PC-9 (cell line): ENCODE data around the gene IVD. TPM values are rescaled to one million over a fixed set of nuclear protein-coding genes. Genes with fewer than 3 reads are reported as not detected.

Experiments
- BruUV-seq: library from RNA; stranded (reverse); fragments of 400-500 nt; replicated peaks from 2 replicates; lab custom pipeline; 2021; lab: Mats Ljungman, UMichigan
- CTCF ChIA-PET: fragments of 300-600 bp; sonication (Branson Sonifier 250); formaldehyde crosslinking; loops from one replicate; lab custom pipeline; 2022; ENCODE audit warnings: antibody characterized with exemption; lab: Charles Lee
- POLR2A ChIA-PET: fragments of 300-600 bp; sonication (Branson Sonifier 250); formaldehyde crosslinking; loops from one replicate; lab custom pipeline; 2022; ENCODE audit warnings: antibody characterized with exemption; ENCODE audit not compliant: unreplicated experiment; lab: Charles Lee
- DNase-seq, 2 experiments: peaks; one replicate each; pipeline versions ENCODE4 v3.0.0 to v3.0.0-alpha.2; 2015 to 2022; ENCODE audit warnings: mixed read lengths in 1 of 2
- H2AFZ ChIP-seq: fragments of 200-600 bp; sonication (generic); 2 replicates; pipeline ENCODE4 v1.8.1; 2017; ENCODE audit warnings: antibody characterized with exemption
- H3F3A ChIP-seq: fragments of 200-600 bp; sonication (generic); 2 replicates; pipeline ENCODE4 v1.8.1; 2017; ENCODE audit warnings: antibody characterized with exemption, mild to moderate bottlenecking, low read depth; ENCODE audit not compliant: insufficient read depth
- H3K27ac ChIP-seq: fragments of 200-600 bp; sonication (generic); 2 replicates; pipeline ENCODE4 v1.6.1; 2016; ENCODE audit warnings: mixed run types
- H3K27me3 ChIP-seq: fragments of 200-600 bp; sonication (generic); 2 replicates; pipeline ENCODE4 v1.6.1; 2016; ENCODE audit warnings: low read depth, mixed run types; ENCODE audit not compliant: insufficient read depth
- H3K36me3 ChIP-seq: fragments of 200-600 bp; sonication (generic); 2 replicates; pipeline ENCODE4 v1.6.1; 2016; ENCODE audit warnings: low read depth, mixed run types
- H3K4me1 ChIP-seq: fragments of 200-600 bp; sonication (generic); replicated peaks from 2 replicates; pipeline ENCODE4 v1.6.1; 2016; ENCODE audit warnings: mixed run types; ENCODE audit not compliant: insufficient read depth
- H3K4me2 ChIP-seq: fragments of 200-600 bp; sonication (generic); 2 replicates; pipeline ENCODE4 v1.6.1; 2017; ENCODE audit warnings: mixed run types
- H3K4me3 ChIP-seq: fragments of 200-600 bp; sonication (generic); 2 replicates; pipeline ENCODE4 v1.6.1; 2016; ENCODE audit warnings: mixed run types
- H3K79me2 ChIP-seq: fragments of 200-600 bp; sonication (generic); 2 replicates; pipeline ENCODE4 v1.6.1; 2017; ENCODE audit warnings: low read depth, mixed run types
- H3K9me2 ChIP-seq: fragments of 200-600 bp; sonication (generic); 2 replicates; pipeline ENCODE4 v1.8.1; 2017; ENCODE audit warnings: mild to moderate bottlenecking; ENCODE audit not compliant: insufficient read depth
- H3K9me3 ChIP-seq: fragments of 200-600 bp; sonication (generic); 2 replicates; pipeline ENCODE4 v1.8.1; 2016; ENCODE audit warnings: low read depth; ENCODE audit not compliant: insufficient read depth
- H4K20me1 ChIP-seq: fragments of 200-600 bp; sonication (generic); 2 replicates; pipeline ENCODE4 v1.8.1; 2017; ENCODE audit not compliant: insufficient read depth
- EZH2 ChIP-seq: fragments of 200-600 bp; sonication (generic); IDR thresholded peaks from 2 replicates; pipeline ENCODE4 v1.8.0; 2017; ENCODE audit warnings: antibody characterized with exemption, low read depth
- intact Hi-C: fragments of 100-400 bp; cut with micrococcal nuclease; formaldehyde crosslinking; loops from one replicate; pipeline ENCODE4 v1.10.0; 2022; ENCODE audit not compliant: unreplicated experiment
- total RNA-seq: library from RNA; stranded (reverse); gene quantifications from 2 replicates; pipeline ENCODE4 v1.2.3, GENCODE V29; 2021
- TF ChIP-seq, protein P1 (sequence below): fragments of 200-600 bp; sonication (generic); conservative IDR thresholded peaks from 2 replicates; pipeline ENCODE4 v1.6.1; 2017; ENCODE audit warnings: mixed run types, antibody characterized with exemption, mild to moderate bottlenecking, moderate library complexity

IVD gene
- total RNA-seq, 1 experiment from 2014 or later: 82.5 TPM

- no peaks in the 10 kb centered on the region for H3F3A ChIP-seq
Observed at GRCh38 chr15:40357723-40358470, 47.7 kb upstream of the IVD start, which contains the start of gene DISP2. Gene DISP2 (plus strand): TSS chr15:40358219. CDS start chr15:40358322, 103 bp downstream.

DNA sequence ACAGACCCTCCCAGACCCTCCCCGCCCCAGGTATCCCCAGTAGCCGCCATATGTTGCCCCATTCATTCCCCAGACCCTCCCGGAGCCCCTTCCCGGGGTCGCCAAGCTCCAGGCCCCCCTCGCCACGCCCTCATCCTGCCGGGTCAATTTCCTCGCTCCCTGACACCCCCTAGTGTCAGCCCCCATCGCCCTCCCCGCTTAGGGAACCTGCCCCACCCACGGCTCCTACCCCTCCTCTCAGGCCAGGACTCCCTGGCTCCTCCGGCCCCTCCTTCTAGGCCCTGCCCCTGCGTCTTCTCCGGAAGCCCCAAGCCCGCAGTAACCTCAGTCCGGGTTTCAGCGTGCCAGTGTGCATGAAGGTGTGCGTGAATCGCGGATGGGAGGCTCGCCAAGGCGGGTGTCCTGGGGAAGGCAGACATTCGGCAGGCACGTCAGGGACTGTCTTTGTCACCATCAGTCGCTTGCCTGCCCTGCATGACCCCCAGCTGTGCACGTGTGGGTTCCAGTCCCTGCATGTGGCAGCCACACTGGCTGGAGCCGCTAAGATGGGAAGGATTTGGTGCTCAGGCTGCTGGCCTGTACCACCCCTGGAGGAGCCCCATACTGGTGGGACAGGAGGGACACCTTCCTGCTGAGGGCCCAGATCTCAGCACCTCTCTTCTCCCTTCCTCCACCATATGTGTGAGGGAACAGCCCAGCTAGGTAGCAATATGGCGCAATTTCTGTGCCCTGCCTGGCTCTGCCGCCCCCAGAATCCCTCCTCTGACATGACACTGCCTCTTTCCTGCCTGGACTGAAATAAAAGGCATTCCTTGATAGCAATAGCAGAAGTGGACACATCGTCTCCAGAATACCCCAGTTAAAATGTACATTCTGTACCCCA, 46.9 kb upstream of the IVD start:
- Histone ChIP-seq H3K27ac (no peak overlapping the region), H3K27me3 (no peaks in the 10 kb centered on the region), H3K9me3 (no peaks in the 10 kb centered on the region), H4K20me1 (no peaks in the 10 kb centered on the region), H3K4me2 (peak overlapping the region; percentile 87), H3K4me1 (peaks cover 5% of the 10 kb centered on the region; the same call in 1 of the 2 replicates), H3K79me2 (no peaks in the 10 kb centered on the region), H3F3A (no peaks in the 10 kb centered on the region), H2AFZ (peak overlapping the region; percentile 68; the same call in 1 of the 2 replicates), H3K36me3 (no peaks in the 10 kb centered on the region), H3K4me3 (peak overlapping the region; percentile 57), H3K9me2 (no peaks in the 10 kb centered on the region)
- DNase-seq: no peak
- no TSS peak for BruUV-seq
- no peak for TF ChIP-seq EZH2
- TF ChIP-seq, protein P1, sequence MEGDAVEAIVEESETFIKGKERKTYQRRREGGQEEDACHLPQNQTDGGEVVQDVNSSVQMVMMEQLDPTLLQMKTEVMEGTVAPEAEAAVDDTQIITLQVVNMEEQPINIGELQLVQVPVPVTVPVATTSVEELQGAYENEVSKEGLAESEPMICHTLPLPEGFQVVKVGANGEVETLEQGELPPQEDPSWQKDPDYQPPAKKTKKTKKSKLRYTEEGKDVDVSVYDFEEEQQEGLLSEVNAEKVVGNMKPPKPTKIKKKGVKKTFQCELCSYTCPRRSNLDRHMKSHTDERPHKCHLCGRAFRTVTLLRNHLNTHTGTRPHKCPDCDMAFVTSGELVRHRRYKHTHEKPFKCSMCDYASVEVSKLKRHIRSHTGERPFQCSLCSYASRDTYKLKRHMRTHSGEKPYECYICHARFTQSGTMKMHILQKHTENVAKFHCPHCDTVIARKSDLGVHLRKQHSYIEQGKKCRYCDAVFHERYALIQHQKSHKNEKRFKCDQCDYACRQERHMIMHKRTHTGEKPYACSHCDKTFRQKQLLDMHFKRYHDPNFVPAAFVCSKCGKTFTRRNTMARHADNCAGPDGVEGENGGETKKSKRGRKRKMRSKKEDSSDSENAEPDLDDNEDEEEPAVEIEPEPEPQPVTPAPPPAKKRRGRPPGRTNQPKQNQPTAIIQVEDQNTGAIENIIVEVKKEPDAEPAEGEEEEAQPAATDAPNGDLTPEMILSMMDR: no peak
- POLR2A ChIA-PET: no interaction called here
- intact Hi-C loops: no loop called here
- CTCF ChIA-PET: interaction anchor here (1.6 kb wide), 1 partner anchor 15 kb away, joined by 17 read pairs; no protein-coding TSS in a partner anchor

More at GRCh38 chr15:40357723-40358470, 47.7 kb upstream of the IVD start, which contains the start of gene DISP2:
- Histone ChIP-seq H3K4me3 (peak within 1 kb of the TSS; percentile 57), H3K9me2 (no peaks in the 10 kb centered on the region), H3K4me1 (peaks cover 5% of the 10 kb centered on the region; the same call in 1 of the 2 replicates), H3K9me3 (no peaks in the 10 kb centered on the region), H2AFZ (peak within 1 kb of the TSS; percentile 82), H3K4me2 (peak within 1 kb of the TSS; percentile 87), H3K27ac (no peak within 1 kb of the TSS), H4K20me1 (no peaks in the 10 kb centered on the region), H3K79me2 (no peaks in the 10 kb centered on the region), H3K36me3 (no peaks in the 10 kb centered on the region), H3K27me3 (no peaks in the 10 kb centered on the region)
- no peak for TF ChIP-seq EZH2
- TF ChIP-seq, protein P1: no peak
- intact Hi-C loops: no loop called here
- DNase-seq: peak; percentile 42 to 92
- POLR2A ChIA-PET: no interaction called here
- CTCF ChIA-PET: interaction anchor here (1.6 kb wide), 1 partner anchor 14 kb away, joined by 17 read pairs; no protein-coding TSS in a partner anchor
- no TSS peak for BruUV-seq

DNA sequence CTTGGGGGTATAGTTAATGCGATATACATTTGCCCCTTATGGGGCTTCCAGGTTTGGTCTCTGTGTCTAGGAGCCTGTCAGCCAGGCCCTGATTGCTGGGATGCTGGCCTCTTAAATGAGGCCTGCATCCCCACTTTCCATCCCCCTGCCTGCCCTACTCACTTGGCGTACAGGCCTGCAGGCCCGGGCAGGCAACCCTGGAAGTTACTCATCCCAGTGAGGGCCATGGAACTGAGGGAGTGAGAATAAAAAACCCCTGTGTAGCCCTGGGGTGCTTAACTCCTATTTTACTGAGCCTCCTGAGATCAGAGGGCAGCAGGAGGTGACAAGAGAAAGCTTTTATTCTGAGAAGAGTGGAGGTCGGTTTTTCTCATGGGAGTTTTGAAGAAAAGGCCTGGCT, 45.6 kb upstream of the IVD start:
- intact Hi-C loops: no loop called here
- no peaks in the 10 kb centered on the region for H3K9me2 ChIP-seq
- no peak overlapping the region for H2AFZ ChIP-seq
- H3K36me3 ChIP-seq: no peaks in the 10 kb centered on the region
- no peaks in the 10 kb centered on the region for H3K79me2 ChIP-seq
- H3K27ac ChIP-seq: no peak overlapping the region
- no peak for DNase-seq
- BruUV-seq: no TSS peak
- H4K20me1 ChIP-seq: no peaks in the 10 kb centered on the region
- TF ChIP-seq, protein P1: no peak
- H3K4me1 ChIP-seq: peaks cover 5% of the 10 kb centered on the region; the same call in 1 of the 2 replicates
- no peak overlapping the region for H3K4me2 ChIP-seq
- no peaks in the 10 kb centered on the region for H3K9me3 ChIP-seq
- POLR2A ChIA-PET: no interaction called here
- no peaks in the 10 kb centered on the region for H3F3A ChIP-seq
- H3K4me3 ChIP-seq: no peak overlapping the region
- CTCF ChIA-PET: no interaction called here
- no peaks in the 10 kb centered on the region for H3K27me3 ChIP-seq
